NCI-H1105 treated with DMSO at 0.1 percent for 48 hours (cell line): ENCODE measurements around the gene FAM169A.
"Not testable (repeated sequence)": the region's sequence is repeated elsewhere in the genome, so short reads cannot be mapped to it uniquely, and the experiment has no call there.

Experiments used
- DNase-seq: peaks from one replicate; lab custom pipeline; 2025; lab: John Stamatoyannopoulos, UW

FAM169A gene

GRCh38 chr5:74865804-74866595, at the start of gene FAM169A:
FAM169A (minus strand) TSS chr5:74866387; CDS start chr5:74841676, 24,711 bp downstream.
- DNase-seq, result peak; percentile 38

GRCh38 chr5:74915488-74915887, 49.3 kb upstream of the FAM169A start:
- no peak for DNase-seq

GRCh38 chr5:74911421-74911820, 45.2 kb upstream of the FAM169A start:
- DNase-seq, result not testable (repeated sequence)

GRCh38 chr5:74909888-74910287, 43.7 kb upstream of the FAM169A start:
- DNase-seq, result not testable (repeated sequence)

GRCh38 chr5:74908237-74908636, 42.0 kb upstream of the FAM169A start:
- not testable (repeated sequence) for DNase-seq

GRCh38 chr5:74904713-74905112, 38.5 kb upstream of the FAM169A start:
- not testable (repeated sequence) for DNase-seq

- peak; percentile 57 for DNase-seq
Measured at GRCh38 chr5:74903165-74903787, 37.1 kb upstream of the FAM169A start.

GRCh38 chr5:74897049-74897448, 30.9 kb upstream of the FAM169A start:
- no peak for DNase-seq

- DNase-seq, result peak; percentile 69
Measured at GRCh38 chr5:74895906-74896305, 29.7 kb upstream of the FAM169A start.

- no peak for DNase-seq
Measured at GRCh38 chr5:74894351-74894750, 28.2 kb upstream of the FAM169A start.

GRCh38 chr5:74892921-74893320, 26.7 kb upstream of the FAM169A start:
- DNase-seq, result no peak

- no peak for DNase-seq
Measured at GRCh38 chr5:74889523-74890105, 23.4 kb upstream of the FAM169A start.

- no peak for DNase-seq
Measured at GRCh38 chr5:74888117-74888516, 21.9 kb upstream of the FAM169A start.

GRCh38 chr5:74885170-74885569, 19.0 kb upstream of the FAM169A start:
- no peak for DNase-seq

- DNase-seq, result not testable (repeated sequence)
Measured at GRCh38 chr5:74882379-74883134, 16.4 kb upstream of the FAM169A start.

GRCh38 chr5:74877624-74878304, 11.6 kb upstream of the FAM169A start:
- no peak for DNase-seq

- no peak for DNase-seq
Measured at GRCh38 chr5:74875994-74876791, 10.0 kb upstream of the FAM169A start.

GRCh38 chr5:74873525-74874249, 7.5 kb upstream of the FAM169A start:
- no peak for DNase-seq

- no peak for DNase-seq
Measured at GRCh38 chr5:74870299-74871067, 4.3 kb upstream of the FAM169A start.
